ENCODE data around the gene KRT222. TPM values are rescaled to one million over a fixed set of nuclear protein-coding genes. Genes with fewer than 3 reads are reported as not detected.

KRT222 gene
- total RNA-seq, 4 donors from 2014 or later = not detected

- no peaks in the 10 kb centered on the region for H3K36me3 ChIP-seq
- H3K4me1 ChIP-seq = no peaks in the 10 kb centered on the region
- in situ Hi-C loops (cut with MboI; ENCODE audit: low sequenced_read_pairs in 4 of 4) (loop anchor here in 2 of 4 donors (10.0 to 25.0 kb wide), 2 partner anchors 181 to 1049 kb away; partner anchors contain the start of gene KRT28 (in 2 of the 2)), intact Hi-C loops (cut with DNase I; ENCODE audit: low total_unique reads) (no loop called here)
- DNase-seq = no peak
- no peaks in the 10 kb centered on the region for H3K9me3 ChIP-seq
- no peak overlapping the region for H3K27ac ChIP-seq
- H3K4me3 ChIP-seq = no peak overlapping the region
- peaks cover 23 to 29% (median 27%) of the 10 kb centered on the region in 3 donors for H3K27me3 ChIP-seq
- TF ChIP-seq CTCF (IDR thresholded peaks at IDR 0.05 in 4 of 5, conservative IDR thresholded peaks at IDR 0.05 in 1 of 5) (no peak), POLR2A (IDR thresholded peaks at IDR 0.05) (no peak)
- ATAC-seq = no peak
Observed at GRCh38 chr17:40613467-40614154, 51.4 kb downstream of the KRT222 start.

- in situ Hi-C loops (cut with MboI; ENCODE audit: low sequenced_read_pairs in 4 of 4) = loop anchor here in 2 of 4 donors (10.0 to 25.0 kb wide), 2 partner anchors 182 to 1050 kb away; partner anchors contain the start of gene KRT28 (in 2 of the 2)
Observed at GRCh38 chr17:40612599-40613244, 52.3 kb downstream of the KRT222 start.

GRCh38 chr17:40611840-40612474 lies 53.0 kb downstream of the KRT222 start:
- ATAC-seq (no peak), DNase-seq (no peak)
- no peaks in the 10 kb centered on the region for H3K9me3 ChIP-seq
- H3K4me3 ChIP-seq = no peak overlapping the region
- TF ChIP-seq CTCF (IDR thresholded peaks at IDR 0.05 in 4 of 5, conservative IDR thresholded peaks at IDR 0.05 in 1 of 5) (no peak), POLR2A (IDR thresholded peaks at IDR 0.05) (no peak)
- in situ Hi-C loops (cut with MboI; ENCODE audit: low sequenced_read_pairs in 4 of 4) (loop anchor here in 2 of 4 donors (10.0 to 25.0 kb wide), 2 partner anchors 183 to 1050 kb away; partner anchors contain the start of gene KRT28 (in 2 of the 2)), intact Hi-C loops (cut with DNase I; ENCODE audit: low total_unique reads) (no loop called here)
- H3K4me1 ChIP-seq = no peaks in the 10 kb centered on the region
- peaks cover 7 to 14% (median 14%) of the 10 kb centered on the region in 3 donors for H3K27me3 ChIP-seq
- H3K36me3 ChIP-seq = no peaks in the 10 kb centered on the region
- H3K27ac ChIP-seq = no peak overlapping the region

More at GRCh38 chr17:40612599-40613244, 52.3 kb downstream of the KRT222 start:
- Histone ChIP-seq H3K4me3 (no peak overlapping the region), H3K36me3 (no peaks in the 10 kb centered on the region), H3K27ac (no peak overlapping the region), H3K9me3 (no peaks in the 10 kb centered on the region), H3K4me1 (no peaks in the 10 kb centered on the region), H3K27me3 (peaks cover 14 to 21% (median 19%) of the 10 kb centered on the region in 3 donors)
- TF ChIP-seq CTCF (IDR thresholded peaks at IDR 0.05 in 4 of 5, conservative IDR thresholded peaks at IDR 0.05 in 1 of 5) = no peak
- TF ChIP-seq POLR2A (IDR thresholded peaks at IDR 0.05) = no peak
- DNase-seq (no peak), ATAC-seq (no peak)
- intact Hi-C loops (cut with DNase I; ENCODE audit: low total_unique reads) = no loop called here

- Histone ChIP-seq H3K4me1 (no peaks in the 10 kb centered on the region), H3K36me3 (no peaks in the 10 kb centered on the region), H3K27me3 (peaks cover 0 to 13% (median 6%) of the 10 kb centered on the region in 3 donors), H3K4me3 (no peak overlapping the region), H3K9me3 (no peaks in the 10 kb centered on the region), H3K27ac (no peak overlapping the region)
- ATAC-seq (no peak), DNase-seq (no peak)
- in situ Hi-C loops (cut with MboI; ENCODE audit: low sequenced_read_pairs in 4 of 4) (loop anchor here in 2 of 4 donors (10.0 to 25.0 kb wide), 2 partner anchors 184 to 1052 kb away; partner anchors contain the start of gene KRT28 (in 2 of the 2)), intact Hi-C loops (cut with DNase I; ENCODE audit: low total_unique reads) (no loop called here)
- TF ChIP-seq POLR2A (IDR thresholded peaks at IDR 0.05) = no peak
- no peak for TF ChIP-seq CTCF (IDR thresholded peaks at IDR 0.05 in 4 of 5, conservative IDR thresholded peaks at IDR 0.05 in 1 of 5)
Observed at GRCh38 chr17:40610359-40610758, 54.6 kb downstream of the KRT222 start.
